IMR-90 (cell line): ENCODE results near the gene KRT5. TPM values are rescaled to one million over a fixed set of nuclear protein-coding genes. Genes with fewer than 3 reads are reported as not detected.

ENCODE experiments used
- ATAC-seq: fragments of 200-7000 bp; cut with Tn5 transposase; 2 replicates; pipeline ENCODE4 v1.9.1; 2020; ENCODE audit warnings: low read depth, mild to moderate bottlenecking, moderate library complexity
- BruUV-seq: library from RNA; stranded (reverse); fragments of 400-500 nt; replicated peaks from 2 replicates; lab custom pipeline; 2021; lab: Mats Ljungman, UMichigan
- CTCF ChIA-PET: fragments of 300-600 bp; formaldehyde crosslinking; extraction: SDS; loops from one replicate; lab custom pipeline; 2021; ENCODE audit warnings: antibody characterized with exemption; lab: Yijun Ruan, JAX
- POLR2A ChIA-PET: fragments of 300-600 bp; sonication (Branson Sonifier 250); formaldehyde crosslinking; loops from one replicate; lab custom pipeline; 2022; ENCODE audit warnings: antibody characterized with exemption; ENCODE audit not compliant: unreplicated experiment; lab: Charles Lee
- DNase-seq: peaks from one replicate; pipeline ENCODE4 v3.0.0; 2013
- H2AFZ ChIP-seq: replicated peaks from 2 replicates; pipeline ENCODE3; 2013; ENCODE audit warnings: low read length, mild to moderate bottlenecking; ENCODE audit not compliant: poor library complexity
- H2AK5ac ChIP-seq: 2 replicates; pipeline ENCODE4 v1.6.1; 2013; ENCODE audit warnings: low read depth, low read length, inconsistent platforms
- H2AK9ac ChIP-seq: replicated peaks from 2 replicates; pipeline ENCODE3; 2013; ENCODE audit warnings: mild to moderate bottlenecking, low read depth, low read length, moderate library complexity; ENCODE audit not compliant: poor library complexity
- H2BK120ac ChIP-seq: 2 replicates; pipeline ENCODE4 v1.6.1; 2013; ENCODE audit warnings: low read depth, low read length, inconsistent platforms
- H2BK15ac ChIP-seq: 3 replicates; pipeline ENCODE4 v1.6.1; 2013; ENCODE audit warnings: low read depth, low read length, inconsistent platforms
- H2BK20ac ChIP-seq: 2 replicates; pipeline ENCODE4 v1.6.1; 2013; ENCODE audit warnings: low read depth, mild to moderate bottlenecking, inconsistent platforms, low read length, moderate library complexity
- H2BK5ac ChIP-seq: 2 replicates; pipeline ENCODE4 v1.6.1; 2013; ENCODE audit warnings: mild to moderate bottlenecking, low read depth, low read length, inconsistent platforms; ENCODE audit not compliant: poor library complexity, severe bottlenecking
- H3K14ac ChIP-seq: replicated peaks from 2 replicates; pipeline ENCODE4 v1.6.1; 2013; ENCODE audit warnings: low read depth, low read length, inconsistent platforms
- H3K18ac ChIP-seq: 2 replicates; pipeline ENCODE4 v1.6.1; 2013; ENCODE audit warnings: low read depth, low read length, control low read depth
- H3K23ac ChIP-seq: 2 replicates; pipeline ENCODE4 v1.6.1; 2013; ENCODE audit warnings: low read depth, low read length, inconsistent platforms
- H3K27ac ChIP-seq: 2 replicates; pipeline ENCODE4 v1.5.1; 2013; ENCODE audit warnings: mild to moderate bottlenecking, control low read depth, low read length; ENCODE audit not compliant: insufficient read depth
- H3K27me3 ChIP-seq: 2 replicates; pipeline ENCODE4 v1.6.1; 2013; ENCODE audit warnings: low read length; ENCODE audit not compliant: control insufficient read depth, insufficient read depth
- H3K36me3 ChIP-seq: 2 replicates; pipeline ENCODE4 v1.6.1; 2013; ENCODE audit warnings: low read length, mixed read lengths; ENCODE audit not compliant: control insufficient read depth, insufficient read depth
- H3K4ac ChIP-seq: 2 replicates; pipeline ENCODE4 v1.6.1; 2013; ENCODE audit warnings: low read depth, low read length, inconsistent platforms
- H3K4me1 ChIP-seq: 2 replicates; pipeline ENCODE4 v1.6.1; 2013; ENCODE audit warnings: low read length, mixed read lengths; ENCODE audit not compliant: control insufficient read depth, insufficient read depth
- H3K4me2 ChIP-seq: 2 replicates; pipeline ENCODE4 v1.6.1; 2013; ENCODE audit warnings: low read depth, mild to moderate bottlenecking, control low read depth, low read length, moderate library complexity
- H3K4me3 ChIP-seq: 2 replicates; pipeline ENCODE4 v1.5.1; 2013; ENCODE audit warnings: low read depth, mild to moderate bottlenecking, control low read depth, low read length, moderate library complexity; ENCODE audit not compliant: insufficient read depth
- H3K56ac ChIP-seq: 2 replicates; pipeline ENCODE4 v1.6.1; 2013; ENCODE audit warnings: low read length, inconsistent platforms; ENCODE audit not compliant: insufficient read depth; ENCODE audit errors: extremely low read depth
- H3K79me1 ChIP-seq, 2 experiments: 2 replicates each; pipeline ENCODE4 v1.6.1; 2013; ENCODE audit warnings: low read length in 2 of 2, inconsistent platforms in 1 of 2, low read depth in 1 of 2
- H3K9ac ChIP-seq: 2 replicates; pipeline ENCODE4 v1.6.1; 2013; ENCODE audit warnings: low read depth, low read length, control low read depth
- H3K9me1 ChIP-seq: 2 replicates; pipeline ENCODE4 v1.6.1; 2013; ENCODE audit warnings: low read length, inconsistent platforms; ENCODE audit not compliant: insufficient read depth
- H3K9me3 ChIP-seq: 2 replicates; pipeline ENCODE4 v1.6.1; 2013; ENCODE audit warnings: low read length; ENCODE audit not compliant: control insufficient read depth, insufficient read depth
- H4K20me1 ChIP-seq: 2 replicates; pipeline ENCODE4 v1.6.1; 2013; ENCODE audit warnings: low read length, inconsistent platforms; ENCODE audit not compliant: insufficient read depth
- H4K5ac ChIP-seq: 2 replicates; pipeline ENCODE4 v1.6.1; 2013; ENCODE audit warnings: mild to moderate bottlenecking, low read depth, low read length, control low read depth
- H4K8ac ChIP-seq, 2 experiments: 2 replicates each; pipeline ENCODE4 v1.6.1; 2013; ENCODE audit warnings: low read depth in 2 of 2, low read length in 2 of 2, control low read depth in 1 of 2, inconsistent platforms in 1 of 2
- H4K91ac ChIP-seq: 2 replicates; pipeline ENCODE4 v1.6.1; 2013; ENCODE audit warnings: low read depth, low read length, inconsistent platforms; ENCODE audit not compliant: insufficient read depth
- BHLHE40 ChIP-seq: fragments of 150-350 bp; IDR thresholded peaks from 2 replicates; pipeline ENCODE4 v1.6.1; 2016; ENCODE audit warnings: mild to moderate bottlenecking, low read depth, low read length
- CEBPB ChIP-seq: IDR thresholded peaks from 2 replicates; pipeline ENCODE4 v1.6.1; 2012; ENCODE audit warnings: low read depth, low read length, improper control_type of control experiment
- CHD1 ChIP-seq: IDR thresholded peaks from 2 replicates; pipeline ENCODE4 v1.6.1; 2012; ENCODE audit warnings: low read depth, low read length, improper control_type of control experiment
- FOS ChIP-seq: fragments of 150-350 bp; IDR thresholded peaks from 2 replicates; pipeline ENCODE4 v1.6.1; 2016; ENCODE audit warnings: low read depth, low read length
- MAZ ChIP-seq: IDR thresholded peaks from 2 replicates; pipeline ENCODE4 v1.6.1; 2012; ENCODE audit warnings: low read depth, mild to moderate bottlenecking, low read length, improper control_type of control experiment, moderate library complexity, borderline replicate concordance
- RFX5 ChIP-seq: IDR thresholded peaks from 2 replicates; pipeline ENCODE4 v1.8.0; 2012; ENCODE audit warnings: low read depth, mild to moderate bottlenecking, low read length, moderate library complexity
- WGBS, 2 experiments: methylation state at CpG; one replicate each; pipeline versions ENCODE4 v1.1.5 to v1.1.7; 2013; ENCODE audit warnings: missing lambda C conversion rate in 2 of 2; ENCODE audit not compliant: insufficient read length in 1 of 2; ENCODE audit errors: extremely low coverage in 2 of 2; 5-methylcytosine and 5-hydroxymethylcytosine counted together
- dilution Hi-C: fragments of 300-500 bp; cut with HindIII; formaldehyde crosslinking; loops from one replicate; pipeline ENCODE4 v1.14.3; 2018; ENCODE audit warnings: low sequenced_read_pairs; ENCODE audit not compliant: unreplicated experiment
- in situ Hi-C: fragments of 300-500 bp; cut with MboI; formaldehyde crosslinking; loops from 3 replicates; pipeline ENCODE4 v1.14.3; 2019; ENCODE audit warnings: low sequenced_read_pairs, inconsistent platforms, mixed read lengths
- intact Hi-C: fragments of 100-400 bp; cut with micrococcal nuclease; formaldehyde crosslinking; loops from 2 replicates; pipeline ENCODE4 v1.10.0; 2022
- polyA plus RNA-seq, 3 experiments: library from polyadenylated mRNA; depleted of rRNA; stranded (reverse); fragments of >200 nt; gene quantifications; 2 replicates each; pipeline ENCODE4 v1.2.3, GENCODE V29; 2012; ENCODE audit warnings: low replicate concordance in 1 of 3
- total RNA-seq: library from RNA; depleted of rRNA; stranded (reverse); fragments of >200 nt; gene quantifications from 2 replicates; pipeline ENCODE4 v1.2.3, GENCODE V29; 2012
- TF ChIP-seq, protein P1 (sequence below): fragments of 150-350 bp; IDR thresholded peaks from 2 replicates; pipeline ENCODE4 v1.6.1; 2017; ENCODE audit warnings: mild to moderate bottlenecking, antibody characterized with exemption, low read length, low read depth

Gene KRT5
- total and polyA plus RNA-seq, 2 of the 4 experiments (the other 2 are of a cell fraction), result not detected

GRCh38 chr12:52534482-52534881 is 14.3 kb upstream of the KRT5 start:
- H3K27ac ChIP-seq, result no peak overlapping the region
- H3K9me1 ChIP-seq, result no peaks in the 10 kb centered on the region
- ChIA-PET CTCF (no interaction called here), POLR2A (no interaction called here)
- no peak overlapping the region for H2BK15ac ChIP-seq
- H2AK9ac ChIP-seq, result no peak overlapping the region
- H4K8ac ChIP-seq, result no peak overlapping the region
- no peak overlapping the region for H3K23ac ChIP-seq
- no peak overlapping the region for H2BK120ac ChIP-seq
- DNase-seq, result no peak
- no peak for TF ChIP-seq FOS
- TF ChIP-seq MAZ, result no peak
- TF ChIP-seq, protein P1, sequence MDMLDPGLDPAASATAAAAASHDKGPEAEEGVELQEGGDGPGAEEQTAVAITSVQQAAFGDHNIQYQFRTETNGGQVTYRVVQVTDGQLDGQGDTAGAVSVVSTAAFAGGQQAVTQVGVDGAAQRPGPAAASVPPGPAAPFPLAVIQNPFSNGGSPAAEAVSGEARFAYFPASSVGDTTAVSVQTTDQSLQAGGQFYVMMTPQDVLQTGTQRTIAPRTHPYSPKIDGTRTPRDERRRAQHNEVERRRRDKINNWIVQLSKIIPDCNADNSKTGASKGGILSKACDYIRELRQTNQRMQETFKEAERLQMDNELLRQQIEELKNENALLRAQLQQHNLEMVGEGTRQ, result no peak
- TF ChIP-seq BHLHE40, result no peak
- no peak for TF ChIP-seq RFX5
- TF ChIP-seq CEBPB, result no peak
- no peak for TF ChIP-seq CHD1
- H2AFZ ChIP-seq, result no peak overlapping the region
- H3K14ac ChIP-seq, result no peak overlapping the region
- H4K5ac ChIP-seq, result no peak overlapping the region
- H3K9ac ChIP-seq, result no peak overlapping the region
- WGBS, 2 experiments, result 72% methylated on average over 2 of the region's 5 CpGs; no CpG with 5 or more reads in 1 of the 2 experiments
- no peak overlapping the region for H2BK20ac ChIP-seq
- no peak overlapping the region for H3K4ac ChIP-seq
- H3K4me2 ChIP-seq, result no peak overlapping the region
- no peak overlapping the region for H2BK5ac ChIP-seq
- in situ Hi-C loops (no loop called here), intact Hi-C loops (no loop called here), dilution Hi-C loops (no loop called here)
- no peaks in the 10 kb centered on the region for H4K20me1 ChIP-seq
- no peak overlapping the region for H4K91ac ChIP-seq
- H2AK5ac ChIP-seq, result no peak overlapping the region
- H3K4me1 ChIP-seq, result no peaks in the 10 kb centered on the region
- no peak overlapping the region for H3K18ac ChIP-seq
- no peaks in the 10 kb centered on the region for H3K79me1 ChIP-seq
- no peaks in the 10 kb centered on the region for H3K36me3 ChIP-seq
- no peak overlapping the region for H3K4me3 ChIP-seq
- no peak for ATAC-seq
- BruUV-seq, result no TSS peak
- H3K56ac ChIP-seq, result no peak overlapping the region
- H3K9me3 ChIP-seq, result no peaks in the 10 kb centered on the region
- H3K27me3 ChIP-seq, result peaks cover 6% of the 10 kb centered on the region
